ENCODE data around the gene GRID1. TPM values are rescaled to one million over a fixed set of nuclear protein-coding genes. Genes with fewer than 3 reads are reported as not detected.

GRID1 gene
- total RNA-seq, 1 donor from 2014 or later, result 0.75 TPM

- H3K27me3 Mint-ChIP-seq (ENCODE audit: low read depth, unreplicated experiment), result peaks cover 22% of the 10 kb centered on the region
- no peak overlapping the region for H3K4me3 ChIP-seq (ENCODE audit: insufficient read depth, low read depth, low read length)
- H3K36me3 Mint-ChIP-seq (ENCODE audit: low read depth, unreplicated experiment), result no peaks in the 10 kb centered on the region
- H3K27ac Mint-ChIP-seq (ENCODE audit: unreplicated experiment), result no peak overlapping the region
- TF ChIP-seq CTCF (IDR thresholded peaks at IDR 0.05; ENCODE audit: insufficient read depth, low read depth, low read length), result no peak
- H4K20me1 ChIP-seq (ENCODE audit: insufficient read depth, low read length), result no peaks in the 10 kb centered on the region
- no peaks in the 10 kb centered on the region for H3K4me1 Mint-ChIP-seq (ENCODE audit: low read depth, unreplicated experiment)
- no peaks in the 10 kb centered on the region for H3K4me1 ChIP-seq (ENCODE audit: insufficient read depth, low read length)
- H3K4me3 Mint-ChIP-seq (ENCODE audit: unreplicated experiment), result no peak overlapping the region
- H2AFZ ChIP-seq (ENCODE audit: low read depth, low read length), result no peak overlapping the region
- H3K4me2 ChIP-seq (ENCODE audit: low read length), result no peak overlapping the region
- H3K9me3 Mint-ChIP-seq (ENCODE audit: unreplicated experiment), result peaks cover 4% of the 10 kb centered on the region
- H3K9ac ChIP-seq (ENCODE audit: low read length), result no peak overlapping the region
- no peaks in the 10 kb centered on the region for H3K79me2 ChIP-seq (ENCODE audit: insufficient read depth, low read length)
- no peak for DNase-seq (ENCODE audit: low read depth)
- H3K9me3 ChIP-seq (ENCODE audit: insufficient read depth, low read depth, low read length), result no peaks in the 10 kb centered on the region
- H3K27me3 ChIP-seq (ENCODE audit: insufficient read depth, low read length), result no peaks in the 10 kb centered on the region
- FAIRE-seq, result no peak
- no peak overlapping the region for H3K27ac ChIP-seq (ENCODE audit: low read depth, low read length)
- no peaks in the 10 kb centered on the region for H3K36me3 ChIP-seq (ENCODE audit: insufficient read depth, low read length)
Observed at GRCh38 chr10:86300399-86300925, 66.1 kb downstream of the GRID1 start.

- H3K9ac ChIP-seq (ENCODE audit: low read length), result no peak overlapping the region
- Mint-ChIP-seq H3K27me3 (ENCODE audit: low read depth, unreplicated experiment) (peaks cover 28% of the 10 kb centered on the region), H3K36me3 (ENCODE audit: low read depth, unreplicated experiment) (no peaks in the 10 kb centered on the region), H3K4me3 (ENCODE audit: unreplicated experiment) (no peak overlapping the region), H3K9me3 (ENCODE audit: unreplicated experiment) (peaks cover 4% of the 10 kb centered on the region), H3K4me1 (ENCODE audit: low read depth, unreplicated experiment) (no peaks in the 10 kb centered on the region), H3K27ac (ENCODE audit: unreplicated experiment) (no peak overlapping the region)
- no peaks in the 10 kb centered on the region for H3K27me3 ChIP-seq (ENCODE audit: insufficient read depth, low read length)
- no peaks in the 10 kb centered on the region for H3K36me3 ChIP-seq (ENCODE audit: insufficient read depth, low read length)
- no peaks in the 10 kb centered on the region for H3K9me3 ChIP-seq (ENCODE audit: insufficient read depth, low read depth, low read length)
- DNase-seq (ENCODE audit: low read depth), result no peak
- no peak overlapping the region for H2AFZ ChIP-seq (ENCODE audit: low read depth, low read length)
- TF ChIP-seq CTCF (IDR thresholded peaks at IDR 0.05; ENCODE audit: insufficient read depth, low read depth, low read length) (no peak), EZH2 (IDR thresholded peaks at IDR 0.05; ENCODE audit: insufficient read depth, low read length) (no peak)
- no peak overlapping the region for H3K4me2 ChIP-seq (ENCODE audit: low read length)
- H4K20me1 ChIP-seq (ENCODE audit: insufficient read depth, low read length), result no peaks in the 10 kb centered on the region
- H3K4me3 ChIP-seq (ENCODE audit: insufficient read depth, low read depth, low read length), result no peak overlapping the region
- no peak for FAIRE-seq
- H3K79me2 ChIP-seq (ENCODE audit: insufficient read depth, low read length), result no peaks in the 10 kb centered on the region
- no peak overlapping the region for H3K27ac ChIP-seq (ENCODE audit: low read depth, low read length)
- no peaks in the 10 kb centered on the region for H3K4me1 ChIP-seq (ENCODE audit: insufficient read depth, low read length)
Observed at GRCh38 chr10:86299562-86299961, 67.0 kb downstream of the GRID1 start.

GRCh38 chr10:86298501-86299001 is 68.0 kb downstream of the GRID1 start:
- no peaks in the 10 kb centered on the region for H3K27me3 ChIP-seq (ENCODE audit: insufficient read depth, low read length)
- H3K36me3 ChIP-seq (ENCODE audit: insufficient read depth, low read length), result no peaks in the 10 kb centered on the region
- FAIRE-seq, result no peak
- no peak overlapping the region for H2AFZ ChIP-seq (ENCODE audit: low read depth, low read length)
- H3K4me1 ChIP-seq (ENCODE audit: insufficient read depth, low read length), result no peaks in the 10 kb centered on the region
- H3K4me2 ChIP-seq (ENCODE audit: low read length), result no peak overlapping the region
- TF ChIP-seq CTCF (IDR thresholded peaks at IDR 0.05; ENCODE audit: insufficient read depth, low read depth, low read length) (no peak), EZH2 (IDR thresholded peaks at IDR 0.05; ENCODE audit: insufficient read depth, low read length) (no peak)
- no peaks in the 10 kb centered on the region for H4K20me1 ChIP-seq (ENCODE audit: insufficient read depth, low read length)
- Mint-ChIP-seq H3K27me3 (ENCODE audit: low read depth, unreplicated experiment) (peaks cover 25% of the 10 kb centered on the region), H3K27ac (ENCODE audit: unreplicated experiment) (no peak overlapping the region), H3K4me3 (ENCODE audit: unreplicated experiment) (no peak overlapping the region), H3K4me1 (ENCODE audit: low read depth, unreplicated experiment) (no peaks in the 10 kb centered on the region), H3K36me3 (ENCODE audit: low read depth, unreplicated experiment) (no peaks in the 10 kb centered on the region), H3K9me3 (ENCODE audit: unreplicated experiment) (peaks cover 5% of the 10 kb centered on the region)
- no peaks in the 10 kb centered on the region for H3K79me2 ChIP-seq (ENCODE audit: insufficient read depth, low read length)
- H3K4me3 ChIP-seq (ENCODE audit: insufficient read depth, low read depth, low read length), result no peak overlapping the region
- H3K27ac ChIP-seq (ENCODE audit: low read depth, low read length), result no peak overlapping the region
- no peaks in the 10 kb centered on the region for H3K9me3 ChIP-seq (ENCODE audit: insufficient read depth, low read depth, low read length)
- no peak overlapping the region for H3K9ac ChIP-seq (ENCODE audit: low read length)
- DNase-seq (ENCODE audit: low read depth), result no peak
